ENCODE measurements around the gene STXBP2.

Gene STXBP2

GRCh38 chr19:7607212-7607873 is 29.6 kb upstream of the STXBP2 start:
- TF ChIP-seq GATA3 (IDR thresholded peaks at IDR 0.05; ENCODE audit: low read depth, low read length) (no peak), GATA2 (IDR thresholded peaks at IDR 0.05; ENCODE audit: low read depth, low read length) (no peak)

GRCh38 chr19:7607874-7608560 is 28.9 kb upstream of the STXBP2 start:
- TF ChIP-seq GATA3 (IDR thresholded peaks at IDR 0.05; ENCODE audit: low read depth, low read length) (no peak), GATA2 (IDR thresholded peaks at IDR 0.05; ENCODE audit: low read depth, low read length) (no peak)

GRCh38 chr19:7610491-7611240 is 26.2 kb upstream of the STXBP2 start:
- TF ChIP-seq GATA2 (IDR thresholded peaks at IDR 0.05; ENCODE audit: low read depth, low read length) (no peak), GATA3 (IDR thresholded peaks at IDR 0.05; ENCODE audit: low read depth, low read length) (no peak)

- TF ChIP-seq GATA2 (IDR thresholded peaks at IDR 0.05; ENCODE audit: low read depth, low read length) = no peak
- no peak for TF ChIP-seq GATA3 (IDR thresholded peaks at IDR 0.05; ENCODE audit: low read depth, low read length)
Measured at GRCh38 chr19:7611541-7612279, 25.2 kb upstream of the STXBP2 start.

GRCh38 chr19:7612282-7613274 is 24.3 kb upstream of the STXBP2 start:
- TF ChIP-seq GATA3 (IDR thresholded peaks at IDR 0.05; ENCODE audit: low read depth, low read length) (no peak), GATA2 (IDR thresholded peaks at IDR 0.05; ENCODE audit: low read depth, low read length) (no peak)

GRCh38 chr19:7614859-7615741 is 21.8 kb upstream of the STXBP2 start:
- TF ChIP-seq GATA2 (IDR thresholded peaks at IDR 0.05; ENCODE audit: low read depth, low read length) = no peak
- TF ChIP-seq GATA3 (IDR thresholded peaks at IDR 0.05; ENCODE audit: low read depth, low read length) = no peak

GRCh38 chr19:7617172-7617571 is 19.7 kb upstream of the STXBP2 start:
- TF ChIP-seq GATA3 (IDR thresholded peaks at IDR 0.05; ENCODE audit: low read depth, low read length) (no peak), GATA2 (IDR thresholded peaks at IDR 0.05; ENCODE audit: low read depth, low read length) (no peak)

- TF ChIP-seq GATA3 (IDR thresholded peaks at IDR 0.05; ENCODE audit: low read depth, low read length) (no peak), GATA2 (IDR thresholded peaks at IDR 0.05; ENCODE audit: low read depth, low read length) (no peak)
Measured at GRCh38 chr19:7617735-7618134, 19.2 kb upstream of the STXBP2 start.

- peak; percentile 84; the same call in 1 of the 2 replicates for TF ChIP-seq GATA2 (IDR thresholded peaks at IDR 0.05; ENCODE audit: low read depth, low read length)
- TF ChIP-seq GATA3 (IDR thresholded peaks at IDR 0.05; ENCODE audit: low read depth, low read length) = no peak
Measured at GRCh38 chr19:7618348-7618747, 18.6 kb upstream of the STXBP2 start.

- TF ChIP-seq GATA3 (IDR thresholded peaks at IDR 0.05; ENCODE audit: low read depth, low read length) = no peak
- TF ChIP-seq GATA2 (IDR thresholded peaks at IDR 0.05; ENCODE audit: low read depth, low read length) = no peak
Measured at GRCh38 chr19:7618771-7619510, 18.0 kb upstream of the STXBP2 start.

GRCh38 chr19:7619671-7620441 is 17.1 kb upstream of the STXBP2 start:
- no peak for TF ChIP-seq GATA3 (IDR thresholded peaks at IDR 0.05; ENCODE audit: low read depth, low read length)
- no peak for TF ChIP-seq GATA2 (IDR thresholded peaks at IDR 0.05; ENCODE audit: low read depth, low read length)

Measured in SH-SY5Y (cell line).